HG02763 (cell line): ENCODE data around the gene PGAP1.
A peak's percentile ranks its signal among the peaks of the same experiment; 100 is the strongest.

Source experiments
- ATAC-seq: cut with Tn5 transposase; IDR thresholded peaks from one replicate; pipeline ENCODE4 v1.9.1; 2021; ENCODE audit warnings: mild to moderate bottlenecking, moderate library complexity; ENCODE audit not compliant: unreplicated experiment

The PGAP1 gene

DNA sequence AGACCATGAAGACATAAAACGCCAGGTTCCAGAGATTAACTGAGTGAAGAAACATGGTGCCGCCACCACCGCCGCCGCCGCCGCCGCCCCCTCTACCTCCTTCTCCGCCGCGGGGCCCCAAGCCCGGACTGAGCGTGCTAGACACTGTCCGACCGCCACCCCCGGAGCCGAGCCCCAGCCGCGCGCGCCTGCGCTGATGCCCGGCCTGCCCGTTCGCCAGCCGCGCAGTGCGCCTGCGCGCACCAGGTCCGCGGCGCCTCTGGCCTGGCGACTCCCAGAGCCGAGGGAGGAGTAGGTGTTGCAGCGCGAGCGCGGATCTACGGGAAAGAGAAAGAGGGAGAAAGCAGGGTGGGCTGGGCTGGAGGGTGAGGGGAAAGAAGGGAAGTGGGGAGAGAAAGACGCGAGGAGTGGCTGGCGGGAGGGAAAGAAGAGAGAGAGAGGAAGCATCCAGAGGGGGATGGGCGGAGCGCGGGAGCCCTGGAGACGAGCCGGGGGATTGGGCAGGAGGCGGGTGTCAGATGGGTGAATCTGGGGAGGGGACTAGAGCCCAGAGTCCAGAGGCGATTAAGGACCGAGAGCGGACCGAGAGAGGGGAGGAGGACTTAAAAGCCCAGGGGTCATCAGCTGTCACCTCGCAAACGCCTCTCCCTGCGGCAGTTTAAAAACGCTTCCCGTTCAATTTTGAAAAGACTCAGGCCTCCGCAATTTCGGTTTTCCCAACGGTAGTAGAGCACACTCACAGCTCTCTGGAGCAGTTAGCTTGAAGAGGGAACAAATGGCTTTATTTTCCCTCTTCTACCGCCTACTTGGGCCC lies at the start of gene PGAP1:
TSS of gene PGAP1 (minus strand) at position 146 of the 814 bp plus-strand sequence. CDS start at position 55, 91 bp downstream.
- peak; percentile 93 for ATAC-seq

DNA sequence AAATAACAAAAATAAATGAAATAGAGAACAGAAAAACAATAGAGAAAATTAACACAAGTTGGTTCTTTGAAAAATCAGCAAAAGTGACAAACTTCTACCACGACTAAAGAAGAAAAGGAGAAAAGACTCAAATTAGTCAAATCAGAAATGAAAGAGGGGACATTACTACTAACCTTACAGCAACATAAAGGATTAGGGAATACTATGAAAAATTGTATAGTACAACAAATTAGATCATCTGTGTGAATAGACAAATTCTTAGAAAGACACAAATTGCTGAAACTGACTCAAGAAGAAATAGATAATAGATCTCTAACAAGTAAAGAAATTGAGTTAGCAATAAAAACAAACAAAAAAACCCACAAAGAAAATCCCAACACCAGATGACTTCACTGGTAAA lies 48.5 kb upstream of the PGAP1 start:
- no peak for ATAC-seq

DNA sequence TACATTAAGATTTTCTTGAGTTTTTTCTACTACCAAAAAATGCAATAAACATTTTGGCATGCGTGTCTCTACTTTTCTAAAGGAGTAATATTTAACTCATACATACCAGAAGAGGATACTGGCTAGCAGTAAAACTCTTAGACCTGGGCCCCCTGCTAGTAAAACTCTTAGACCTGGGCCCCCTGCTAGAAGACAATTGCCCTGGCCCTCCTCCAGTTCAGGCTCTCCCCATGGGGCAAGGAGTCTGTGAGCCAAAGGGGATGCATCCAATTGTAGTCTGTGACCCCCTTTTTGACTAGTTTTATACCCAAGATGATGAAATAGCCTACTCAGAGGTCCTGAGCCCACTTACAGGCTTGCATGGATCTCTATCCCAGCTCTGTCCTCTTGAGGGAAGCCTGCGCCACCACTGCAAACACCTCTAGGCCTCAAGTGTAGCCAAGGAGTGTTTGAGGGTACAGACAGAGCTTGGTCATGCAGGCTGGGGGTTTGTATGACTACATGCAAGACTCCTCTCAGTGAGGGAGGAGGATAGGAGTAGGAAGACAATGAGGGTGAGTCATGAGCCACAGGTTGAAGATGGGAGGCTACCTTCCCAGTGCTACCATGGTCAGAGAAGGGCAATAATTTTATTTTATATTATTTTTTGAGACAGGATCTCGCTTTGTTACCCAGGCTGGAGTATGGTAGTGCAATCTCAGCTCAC lies 45.2 kb upstream of the PGAP1 start:
- ATAC-seq, result no peak

- ATAC-seq, result no peak
These were observed 43.6 kb upstream of the PGAP1 start for GRCh38 chr2:196970099-196970498.

GRCh38 chr2:196968516-196968915 lies 42.0 kb upstream of the PGAP1 start:
- no peak for ATAC-seq

DNA sequence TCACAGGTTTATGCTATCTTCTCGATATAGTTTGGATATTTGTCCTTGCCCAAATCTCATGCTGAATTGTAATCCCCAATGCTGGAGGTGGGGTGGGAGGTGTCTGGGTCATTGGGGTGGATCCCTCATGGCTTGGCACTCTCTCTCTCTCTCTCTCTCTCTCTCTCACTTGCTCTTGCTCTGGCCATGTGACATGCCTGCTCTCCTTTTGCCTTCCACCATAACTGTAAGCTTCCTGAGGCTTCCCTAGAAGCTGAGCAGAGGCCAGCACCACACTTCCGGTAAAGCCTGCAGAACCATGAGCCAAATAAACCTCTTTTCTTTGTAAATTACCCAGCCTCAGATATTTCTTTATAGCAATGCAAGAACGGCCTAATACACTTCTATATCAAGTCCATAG lies 41.3 kb upstream of the PGAP1 start:
- no peak for ATAC-seq

- no peak for ATAC-seq
These were observed 40.6 kb upstream of the PGAP1 start for GRCh38 chr2:196967116-196967515.

GRCh38 chr2:196966061-196966460 lies 39.6 kb upstream of the PGAP1 start:
- no peak for ATAC-seq

- no peak for ATAC-seq
These were observed 39.1 kb upstream of the PGAP1 start for GRCh38 chr2:196965651-196966050.

GRCh38 chr2:196963961-196964360 lies 37.5 kb upstream of the PGAP1 start:
- ATAC-seq, result no peak

GRCh38 chr2:196963043-196963442 lies 36.5 kb upstream of the PGAP1 start:
- no peak for ATAC-seq

DNA sequence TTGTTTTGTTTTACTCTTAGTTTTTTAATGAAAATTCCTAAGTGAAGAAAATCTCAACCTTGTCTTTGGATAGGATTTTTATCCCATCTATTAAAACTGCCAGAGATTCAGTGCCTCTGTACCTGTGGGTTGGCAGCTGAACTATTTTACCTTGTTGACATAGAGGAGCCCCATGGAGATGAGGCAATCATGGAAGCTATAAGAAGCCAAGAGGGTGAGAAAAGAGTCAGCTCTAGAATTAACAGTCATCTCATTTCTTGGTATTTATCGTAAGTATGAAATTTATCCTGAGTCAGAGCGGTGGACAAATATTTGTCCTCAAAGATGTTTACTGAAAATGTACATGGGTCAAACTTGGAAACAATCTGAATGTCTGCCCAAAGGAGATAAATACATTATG lies 35.8 kb upstream of the PGAP1 start:
- no peak for ATAC-seq

DNA sequence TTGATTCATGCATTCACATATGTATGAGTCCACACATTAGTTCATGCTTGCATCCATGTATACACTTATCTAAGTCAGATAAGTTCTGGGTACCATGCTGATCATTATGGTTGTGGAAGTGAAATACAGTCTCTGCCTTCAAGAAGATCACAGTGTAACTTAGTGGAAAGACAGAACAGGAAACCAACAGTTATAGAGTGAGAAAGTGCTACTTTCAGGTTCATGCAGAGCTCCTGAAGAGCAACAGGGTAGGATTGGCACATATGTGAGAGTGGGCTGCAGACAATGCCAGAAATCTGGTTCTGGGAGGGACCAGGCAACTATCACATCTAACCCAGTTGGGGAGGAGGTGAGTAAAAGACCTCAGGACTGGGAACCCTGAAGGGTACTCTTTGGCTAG lies 35.4 kb upstream of the PGAP1 start:
- peak; percentile 98 for ATAC-seq

GRCh38 chr2:196959734-196960338 lies 33.3 kb upstream of the PGAP1 start:
- ATAC-seq, result no peak

DNA sequence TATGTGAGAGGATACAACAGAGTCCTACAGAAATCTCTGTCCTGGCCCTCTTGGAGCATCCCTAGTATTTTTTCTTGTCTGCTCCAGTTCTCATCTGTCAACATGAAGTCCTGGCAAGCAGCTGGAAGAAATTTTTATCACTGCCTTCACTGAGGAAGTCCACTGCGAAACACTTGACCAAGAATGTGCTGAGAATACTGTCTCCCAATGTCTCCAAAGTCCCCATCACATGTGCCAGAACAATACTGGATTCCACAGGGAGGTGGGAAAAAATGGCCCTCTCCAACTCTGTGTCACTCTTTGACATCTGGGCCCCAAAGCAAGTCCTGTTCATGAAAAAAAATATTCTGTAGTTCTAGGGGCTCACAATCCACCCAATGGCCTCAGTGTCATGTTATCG lies 32.8 kb upstream of the PGAP1 start:
- ATAC-seq, result no peak

- no peak for ATAC-seq
These were observed 31.5 kb upstream of the PGAP1 start for GRCh38 chr2:196957881-196958525.

- ATAC-seq, result no peak
These were observed 30.9 kb upstream of the PGAP1 start for GRCh38 chr2:196957442-196957841.

DNA sequence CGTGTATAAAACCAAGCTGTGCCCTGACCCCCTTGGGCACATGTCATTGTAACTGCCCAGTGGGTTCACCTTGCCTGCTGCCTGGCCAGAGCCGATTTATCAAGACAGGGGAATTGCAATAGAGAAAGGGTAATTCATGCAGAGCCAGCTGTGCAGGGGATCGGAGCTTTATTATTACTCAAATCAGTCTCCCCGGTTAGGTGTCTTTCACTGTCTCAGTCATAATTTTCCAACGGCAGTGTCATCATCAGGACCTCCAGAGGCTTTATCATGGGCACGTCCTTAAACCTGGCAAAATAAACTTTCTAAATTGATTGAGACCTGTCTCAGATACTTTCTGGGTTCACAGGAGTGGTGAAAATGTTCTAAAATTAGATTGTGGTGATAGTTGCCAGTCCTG lies 29.6 kb upstream of the PGAP1 start:
- no peak for ATAC-seq

GRCh38 chr2:196955036-196955435 lies 28.5 kb upstream of the PGAP1 start:
- no peak for ATAC-seq

DNA sequence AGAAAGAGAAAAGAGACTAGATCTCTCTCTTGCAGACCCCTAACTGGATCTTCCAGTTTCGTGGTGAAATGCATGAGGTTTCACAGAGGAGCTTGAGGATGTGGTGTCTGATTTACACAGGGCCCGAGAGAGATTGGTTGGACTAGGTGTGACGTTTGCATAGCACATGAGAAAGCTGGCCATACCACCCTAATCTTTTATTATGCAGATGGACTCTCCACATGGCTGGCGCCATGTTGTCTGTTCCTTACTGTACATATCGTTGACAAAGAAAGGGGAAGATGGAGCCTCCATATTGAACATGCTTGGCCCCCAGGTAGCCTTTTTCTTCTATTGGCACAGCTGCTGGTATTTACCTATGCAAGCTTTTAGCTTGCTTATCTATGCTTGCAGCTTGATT lies 27.5 kb upstream of the PGAP1 start:
- ATAC-seq, result no peak

DNA sequence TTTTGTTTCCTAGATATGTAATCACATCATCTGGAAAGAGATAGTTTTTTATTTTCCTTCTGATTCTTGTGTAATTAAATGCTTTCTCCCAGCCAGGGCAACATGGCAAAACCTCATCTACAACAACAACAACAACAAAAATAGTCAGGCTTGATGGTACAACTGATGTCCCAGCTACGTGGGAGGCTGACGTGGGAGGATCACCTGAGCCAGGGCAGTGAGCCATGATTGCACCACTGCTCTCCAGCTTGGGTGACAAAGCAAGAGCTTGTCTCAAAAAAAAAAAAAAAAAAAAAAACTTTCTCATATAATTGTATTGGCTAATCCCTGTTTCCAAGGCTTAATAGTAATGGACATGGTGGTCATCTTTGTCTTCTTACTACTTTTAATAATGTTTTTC lies 26.4 kb upstream of the PGAP1 start:
- ATAC-seq, result no peak
